GM23338 (cell line): ENCODE measurements around the gene FAM168A. TPM values are rescaled to one million over a fixed set of nuclear protein-coding genes. Genes with fewer than 3 reads are reported as not detected.
A peak's percentile ranks its signal among the peaks of the same experiment; 100 is the strongest.

ENCODE experiments used
- ATAC-seq: fragments of 200-7000 bp; cut with Tn5 transposase; 3 replicates; pipeline ENCODE4 v1.9.1; 2020
- DNase-seq: peaks from one replicate; pipeline ENCODE4 v3.0.0-alpha.2; 2015; ENCODE audit warnings: low spot score
- H2AFZ ChIP-seq: fragments of 200-600 bp; sonication (generic); 2 replicates; pipeline ENCODE4 v1.8.0; 2016; ENCODE audit warnings: antibody characterized with exemption, mild to moderate bottlenecking, moderate library complexity
- H3F3A ChIP-seq: fragments of 200-600 bp; sonication (generic); replicated peaks from 2 replicates; pipeline ENCODE4 v1.8.0; 2017; ENCODE audit warnings: antibody characterized with exemption, mixed run types, low read depth
- H3K27ac ChIP-seq: fragments of 200-600 bp; sonication (generic); 2 replicates; pipeline ENCODE4 v1.6.1; 2016; ENCODE audit warnings: low read depth
- H3K27me3 ChIP-seq: fragments of 200-600 bp; sonication (generic); 2 replicates; pipeline ENCODE4 v1.8.0; 2016; ENCODE audit warnings: mild to moderate bottlenecking, mixed run types, moderate library complexity; ENCODE audit not compliant: insufficient read depth
- H3K36me3 ChIP-seq: fragments of 200-600 bp; sonication (generic); 2 replicates; pipeline ENCODE4 v1.8.0; 2016; ENCODE audit warnings: mild to moderate bottlenecking; ENCODE audit not compliant: insufficient read depth
- H3K4me1 ChIP-seq: fragments of 200-600 bp; sonication (generic); 2 replicates; pipeline ENCODE4 v1.8.0; 2016; ENCODE audit warnings: mild to moderate bottlenecking, moderate library complexity; ENCODE audit not compliant: insufficient read depth
- H3K4me2 ChIP-seq: fragments of 200-600 bp; sonication (generic); 2 replicates; pipeline ENCODE4 v1.7.1; 2017; ENCODE audit warnings: mixed run types
- H3K4me3 ChIP-seq: fragments of 200-600 bp; sonication (generic); 2 replicates; pipeline ENCODE4 v1.6.1; 2016; ENCODE audit warnings: mixed run types
- H3K79me2 ChIP-seq: fragments of 200-600 bp; sonication (generic); replicated peaks from 2 replicates; pipeline ENCODE4 v1.8.0; 2017; ENCODE audit warnings: mild to moderate bottlenecking; ENCODE audit not compliant: insufficient read depth
- H3K9me2 ChIP-seq: fragments of 200-600 bp; sonication (generic); 2 replicates; pipeline ENCODE4 v1.8.0; 2017; ENCODE audit not compliant: insufficient read depth
- H4K20me1 ChIP-seq: fragments of 200-600 bp; sonication (generic); replicated peaks from 2 replicates; pipeline ENCODE4 v1.8.0; 2017; ENCODE audit warnings: mild to moderate bottlenecking; ENCODE audit not compliant: insufficient read depth
- H3K27ac Mint-ChIP-seq: 2 replicates; pipeline ENCODE4 v1.8.0; 2020; ENCODE audit warnings: inconsistent platforms, mild to moderate bottlenecking, moderate library complexity, mixed read lengths
- H3K27me3 Mint-ChIP-seq: 3 replicates; pipeline ENCODE4 v1.8.0; 2022; ENCODE audit warnings: low read depth, mild to moderate bottlenecking, moderate library complexity, mixed read lengths, inconsistent platforms; ENCODE audit not compliant: insufficient read depth, poor library complexity
- H3K36me3 Mint-ChIP-seq: 3 replicates; pipeline ENCODE4 v1.8.0; 2021; ENCODE audit warnings: low read depth, mild to moderate bottlenecking, inconsistent platforms, moderate library complexity, mixed read lengths
- H3K4me1 Mint-ChIP-seq: 3 replicates; pipeline ENCODE4 v1.8.0; 2020; ENCODE audit warnings: mild to moderate bottlenecking, inconsistent platforms, mixed read lengths
- H3K4me3 Mint-ChIP-seq: 3 replicates; pipeline ENCODE4 v1.8.0; 2021; ENCODE audit warnings: moderate library complexity, mild to moderate bottlenecking, inconsistent platforms, mixed read lengths
- H3K9me3 Mint-ChIP-seq: 3 replicates; pipeline ENCODE4 v1.8.0; 2020; ENCODE audit warnings: moderate library complexity, mild to moderate bottlenecking, inconsistent platforms, mixed read lengths
- CREB1 ChIP-seq: fragments of 250-450 bp; sonication (Bioruptor Pico); IDR thresholded peaks from 2 replicates; pipeline ENCODE4 v1.5.0; 2020; ENCODE audit warnings: low read depth, mild to moderate bottlenecking, moderate library complexity
- EZH2phosphoT487 ChIP-seq: fragments of 200-600 bp; sonication (generic); IDR thresholded peaks from one replicate; pipeline ENCODE4 v1.8.1; 2018; ENCODE audit warnings: antibody characterized with exemption; ENCODE audit not compliant: unreplicated experiment
- JUNB ChIP-seq: IDR thresholded peaks from one replicate; pipeline ENCODE4 v1.6.1; 2016; ENCODE audit warnings: antibody characterized with exemption; ENCODE audit not compliant: unreplicated experiment
- NANOG ChIP-seq: IDR thresholded peaks from 2 replicates; pipeline ENCODE4 v1.6.1; 2016; ENCODE audit warnings: antibody characterized with exemption, borderline replicate concordance
- ZNF331 ChIP-seq: fragments of 250-450 bp; sonication (Bioruptor Pico); IDR thresholded peaks from 2 replicates; pipeline ENCODE4 v1.5.0; 2020; ENCODE audit warnings: low read depth, mild to moderate bottlenecking, moderate library complexity
- polyA plus RNA-seq: library from polyadenylated mRNA; unstranded; fragments of >200 nt; fragmentation: Nextera tagmentation; extraction: Ambion mirVana; gene quantifications from 2 replicates; pipeline ENCODE4 v1.2.1, GENCODE V29; 2016
- total RNA-seq: library from RNA; depleted of rRNA; stranded (reverse); fragments of >200 nt; shearing (Covaris generic); gene quantifications from 2 replicates; pipeline ENCODE4 v1.2.3, GENCODE V29; 2014
- TF ChIP-seq, protein P1 (sequence below): IDR thresholded peaks from 2 replicates; pipeline ENCODE4 v1.6.1; 2016; ENCODE audit warnings: antibody characterized with exemption
- TF ChIP-seq, protein P2 (sequence below), 2 experiments: fragments of 200-600 bp in 1 of 2; sonication (generic) in 1 of 2; conservative IDR thresholded peaks; 2 replicates each; pipeline versions ENCODE4 v1.5.1 to v1.6.1; 2016 to 2017; ENCODE audit warnings: antibody characterized with exemption in 2 of 2, low read depth in 2 of 2, mild to moderate bottlenecking in 2 of 2, moderate library complexity in 1 of 2

Gene FAM168A
- total and polyA plus RNA-seq, 2 experiments from 2014 or later, result 8.0 to 20.3 TPM

GRCh38 chr11:73480677-73481076, 117.2 kb downstream of the FAM168A start:
- peaks cover 7% of the 10 kb centered on the region for H3K36me3 Mint-ChIP-seq
- Histone ChIP-seq H4K20me1 (no peaks in the 10 kb centered on the region), H3K4me3 (no peak overlapping the region), H2AFZ (no peak overlapping the region), H3K79me2 (peaks cover 18% of the 10 kb centered on the region), H3K4me1 (peaks cover 16% of the 10 kb centered on the region; the same call in 1 of the 2 replicates), H3K9me2 (no peaks in the 10 kb centered on the region), H3F3A (no peaks in the 10 kb centered on the region), H3K27me3 (no peaks in the 10 kb centered on the region), H3K27ac (no peak overlapping the region), H3K36me3 (no peaks in the 10 kb centered on the region), H3K4me2 (no peak overlapping the region)
- TF ChIP-seq ZNF331 (no peak), EZH2phosphoT487 (no peak), CREB1 (CRISPR knock-in tag) (no peak)
- TF ChIP-seq, protein P1, sequence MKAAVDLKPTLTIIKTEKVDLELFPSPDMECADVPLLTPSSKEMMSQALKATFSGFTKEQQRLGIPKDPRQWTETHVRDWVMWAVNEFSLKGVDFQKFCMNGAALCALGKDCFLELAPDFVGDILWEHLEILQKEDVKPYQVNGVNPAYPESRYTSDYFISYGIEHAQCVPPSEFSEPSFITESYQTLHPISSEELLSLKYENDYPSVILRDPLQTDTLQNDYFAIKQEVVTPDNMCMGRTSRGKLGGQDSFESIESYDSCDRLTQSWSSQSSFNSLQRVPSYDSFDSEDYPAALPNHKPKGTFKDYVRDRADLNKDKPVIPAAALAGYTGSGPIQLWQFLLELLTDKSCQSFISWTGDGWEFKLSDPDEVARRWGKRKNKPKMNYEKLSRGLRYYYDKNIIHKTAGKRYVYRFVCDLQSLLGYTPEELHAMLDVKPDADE, result no peak
- TF ChIP-seq, protein P2, sequence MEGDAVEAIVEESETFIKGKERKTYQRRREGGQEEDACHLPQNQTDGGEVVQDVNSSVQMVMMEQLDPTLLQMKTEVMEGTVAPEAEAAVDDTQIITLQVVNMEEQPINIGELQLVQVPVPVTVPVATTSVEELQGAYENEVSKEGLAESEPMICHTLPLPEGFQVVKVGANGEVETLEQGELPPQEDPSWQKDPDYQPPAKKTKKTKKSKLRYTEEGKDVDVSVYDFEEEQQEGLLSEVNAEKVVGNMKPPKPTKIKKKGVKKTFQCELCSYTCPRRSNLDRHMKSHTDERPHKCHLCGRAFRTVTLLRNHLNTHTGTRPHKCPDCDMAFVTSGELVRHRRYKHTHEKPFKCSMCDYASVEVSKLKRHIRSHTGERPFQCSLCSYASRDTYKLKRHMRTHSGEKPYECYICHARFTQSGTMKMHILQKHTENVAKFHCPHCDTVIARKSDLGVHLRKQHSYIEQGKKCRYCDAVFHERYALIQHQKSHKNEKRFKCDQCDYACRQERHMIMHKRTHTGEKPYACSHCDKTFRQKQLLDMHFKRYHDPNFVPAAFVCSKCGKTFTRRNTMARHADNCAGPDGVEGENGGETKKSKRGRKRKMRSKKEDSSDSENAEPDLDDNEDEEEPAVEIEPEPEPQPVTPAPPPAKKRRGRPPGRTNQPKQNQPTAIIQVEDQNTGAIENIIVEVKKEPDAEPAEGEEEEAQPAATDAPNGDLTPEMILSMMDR (conservative IDR thresholded peaks at IDR 0.05; ENCODE audit: low read depth in 2 of 2), result no peak
- DNase-seq, result no peak
- H3K4me3 Mint-ChIP-seq, result no peak overlapping the region
- ATAC-seq, result no peak
- no peaks in the 10 kb centered on the region for H3K27me3 Mint-ChIP-seq
- peaks cover 7% of the 10 kb centered on the region; the same call in 2 of the 3 replicates for H3K4me1 Mint-ChIP-seq
- H3K9me3 Mint-ChIP-seq, result peaks cover 9% of the 10 kb centered on the region; the same call in 2 of the 3 replicates
- H3K27ac Mint-ChIP-seq, result no peak overlapping the region

- H3K27ac ChIP-seq, result peak overlapping the region; percentile 41; the same call in 1 of the 2 replicates
- no peak overlapping the region for H3K4me3 ChIP-seq
- H3K36me3 Mint-ChIP-seq, result peaks cover 7% of the 10 kb centered on the region
- peak; percentile 91 for ATAC-seq
- no peaks in the 10 kb centered on the region for H3K27me3 ChIP-seq
- no peak overlapping the region for H2AFZ ChIP-seq
- H3K4me1 ChIP-seq, result peaks cover 17% of the 10 kb centered on the region; the same call in 1 of the 2 replicates
- no peak for TF ChIP-seq NANOG
- no peak for TF ChIP-seq JUNB
- TF ChIP-seq, protein P2 (conservative IDR thresholded peaks at IDR 0.05; ENCODE audit: low read depth in 2 of 2), result peak; percentile 82 to 98
- DNase-seq, result peak; percentile 81
- H3F3A ChIP-seq, result no peaks in the 10 kb centered on the region
- no peak overlapping the region for H3K4me3 Mint-ChIP-seq
- peaks cover 9% of the 10 kb centered on the region; the same call in 2 of the 3 replicates for H3K9me3 Mint-ChIP-seq
- no peaks in the 10 kb centered on the region; the same call in 1 of the 2 replicates for H4K20me1 ChIP-seq
- peaks cover 14% of the 10 kb centered on the region for H3K4me1 Mint-ChIP-seq
- H3K36me3 ChIP-seq, result no peaks in the 10 kb centered on the region
- peaks cover 28% of the 10 kb centered on the region for H3K79me2 ChIP-seq
- no peaks in the 10 kb centered on the region for H3K27me3 Mint-ChIP-seq
- no peaks in the 10 kb centered on the region for H3K9me2 ChIP-seq
- no peak overlapping the region for H3K4me2 ChIP-seq
- H3K27ac Mint-ChIP-seq, result no peak overlapping the region
Measured at GRCh38 chr11:73478737-73479347, 119.1 kb downstream of the FAM168A start.
